CD1c-positive myeloid dendritic cell (primary cell): Measurements from ENCODE around the gene THSD7A.
A peak's percentile ranks its signal among the peaks of the same experiment; 100 is the strongest.

ENCODE experiments used
- DNase-seq: peaks from one replicate; pipeline ENCODE4 v3.0.0-alpha.2; 2016; ENCODE audit errors: extremely low spot score

THSD7A gene

DNA sequence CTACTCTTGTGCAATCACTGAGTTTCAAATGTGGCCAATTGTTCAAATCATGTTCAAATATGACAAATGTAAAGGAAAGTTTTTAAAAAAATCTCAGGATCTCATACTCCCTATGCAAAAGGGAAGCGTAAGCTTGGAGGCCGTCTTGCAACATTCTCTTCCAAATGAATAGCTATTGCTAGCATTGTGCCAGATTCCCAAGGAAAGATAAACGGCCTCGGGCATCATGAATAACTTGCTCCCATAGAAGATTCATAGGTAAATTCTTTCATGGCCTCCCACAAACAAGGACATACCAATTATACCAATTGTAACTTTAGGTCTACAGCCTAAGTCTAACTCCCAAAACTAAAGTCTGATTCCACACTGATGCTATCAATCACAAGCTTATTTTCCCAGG is 416.9 kb downstream of the THSD7A start:
- no peak for DNase-seq

DNA sequence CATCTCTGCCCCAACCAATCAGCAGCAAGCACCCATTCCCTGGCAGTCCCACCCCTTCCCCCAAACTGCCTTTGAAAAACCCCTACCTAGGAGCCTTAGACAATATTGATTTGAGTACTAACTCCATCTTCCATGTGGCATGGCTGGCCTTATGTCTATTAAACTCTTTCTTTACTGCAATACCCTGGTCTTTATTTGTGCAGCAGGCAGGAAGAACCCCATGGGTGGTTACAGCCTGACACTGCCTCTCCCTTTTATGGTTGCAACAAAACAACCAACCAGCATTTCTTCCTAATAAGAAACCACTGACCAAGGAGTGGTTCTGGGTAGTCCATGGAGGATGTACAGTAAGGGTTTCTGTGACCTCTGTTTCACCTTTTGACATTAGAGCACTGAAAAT is 418.1 kb downstream of the THSD7A start:
- no peak for DNase-seq

DNA sequence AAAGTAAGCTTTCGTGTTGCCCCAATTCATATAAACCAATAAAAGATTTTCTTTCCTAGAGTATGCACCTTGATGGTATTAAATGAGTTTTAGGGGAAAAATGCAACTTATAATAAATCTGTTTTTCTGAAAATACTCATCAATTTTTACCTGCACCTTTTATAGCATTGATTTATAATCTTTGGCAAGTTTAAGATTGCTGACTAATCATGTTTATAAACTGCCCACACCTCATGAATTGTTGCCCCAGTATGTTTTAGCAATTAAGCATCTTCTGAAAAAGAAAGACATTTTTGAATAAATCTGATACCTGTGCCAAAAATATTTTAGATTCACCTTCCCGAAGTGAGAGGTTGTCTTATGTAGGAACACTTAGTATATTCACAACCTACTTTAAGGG is 420.0 kb downstream of the THSD7A start:
- DNase-seq: no peak

DNA sequence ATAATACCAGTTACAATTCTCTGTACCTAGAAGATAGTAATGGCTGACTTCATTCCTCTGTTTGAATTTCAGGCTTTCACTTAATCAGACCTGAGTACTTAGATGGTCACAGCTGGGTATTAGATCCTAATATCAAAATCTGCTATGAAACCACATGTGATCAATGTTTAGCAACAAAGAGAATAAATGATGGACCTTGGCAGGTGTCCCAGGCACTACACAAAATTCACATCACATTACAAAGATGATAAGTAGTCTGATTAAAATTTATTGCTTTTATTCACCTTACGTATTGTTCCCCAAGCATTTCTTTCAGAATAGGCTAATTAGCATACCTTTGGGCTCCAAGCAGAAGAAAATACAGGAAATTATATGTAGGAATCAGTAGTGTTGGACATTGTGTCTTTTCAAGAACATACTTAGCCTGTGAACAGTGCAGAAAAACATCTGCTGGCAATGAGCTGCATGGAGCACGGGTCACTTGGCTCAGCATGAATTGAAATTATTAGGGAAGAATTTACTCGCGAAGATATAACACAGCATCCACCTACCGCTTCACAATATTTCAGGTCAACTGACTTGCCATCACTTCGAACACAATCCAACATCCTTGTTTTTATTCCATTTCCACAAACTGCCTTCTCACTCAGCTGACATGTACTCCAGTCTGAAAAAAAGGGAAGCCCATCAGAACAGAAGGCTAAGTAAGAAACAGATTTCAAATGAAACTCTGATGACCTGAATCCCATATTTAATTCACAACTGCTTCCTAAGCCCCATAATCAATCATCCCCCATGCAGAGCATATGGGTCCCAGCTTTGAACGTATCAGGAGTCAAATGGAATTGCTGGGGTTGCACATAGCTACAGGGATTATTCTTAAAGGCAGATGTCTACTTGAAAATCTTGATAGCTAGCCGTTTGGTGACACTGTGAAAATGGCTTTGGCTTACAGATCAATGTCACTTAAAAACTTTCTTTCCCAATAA is 421.0 kb downstream of the THSD7A start:
- DNase-seq: no peak

DNA sequence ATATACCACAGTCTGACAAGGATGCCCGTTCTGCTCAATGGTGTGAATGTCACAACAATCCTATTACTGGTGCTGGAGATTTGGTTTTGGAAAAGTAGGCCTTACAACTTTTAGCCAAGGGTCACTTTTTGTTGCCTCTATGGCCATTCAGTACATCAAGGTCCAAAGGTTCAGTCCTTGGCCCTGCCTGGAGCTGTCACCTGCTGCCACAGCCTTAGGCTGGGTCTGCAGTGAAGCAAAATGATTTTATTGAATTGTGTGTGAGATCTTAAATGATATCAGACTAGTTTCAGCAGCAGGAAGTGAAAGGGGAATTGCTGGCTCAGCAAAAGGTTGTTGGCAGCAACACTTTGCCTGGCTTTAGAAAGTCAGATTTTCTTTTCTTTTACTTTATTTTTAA is 427.6 kb downstream of the THSD7A start:
- no peak for DNase-seq

DNA sequence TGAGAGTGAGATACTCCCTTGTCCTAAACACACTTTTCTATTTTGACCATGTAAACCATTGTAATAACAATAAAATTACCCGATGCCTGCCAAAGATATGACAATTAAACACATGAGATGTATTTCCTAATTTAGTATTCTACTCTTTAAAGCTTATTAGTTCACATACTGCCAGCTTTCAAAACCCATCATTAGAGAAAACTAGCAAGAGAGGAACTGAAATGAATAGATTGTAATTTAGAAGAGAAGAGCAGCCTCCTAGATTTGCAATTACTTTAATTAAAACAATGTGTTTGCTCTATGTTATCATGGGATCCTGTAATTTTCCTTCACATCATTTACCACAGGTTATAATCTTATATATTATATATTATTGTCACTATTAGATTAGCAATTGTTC is 428.2 kb downstream of the THSD7A start:
- no peak for DNase-seq

DNA sequence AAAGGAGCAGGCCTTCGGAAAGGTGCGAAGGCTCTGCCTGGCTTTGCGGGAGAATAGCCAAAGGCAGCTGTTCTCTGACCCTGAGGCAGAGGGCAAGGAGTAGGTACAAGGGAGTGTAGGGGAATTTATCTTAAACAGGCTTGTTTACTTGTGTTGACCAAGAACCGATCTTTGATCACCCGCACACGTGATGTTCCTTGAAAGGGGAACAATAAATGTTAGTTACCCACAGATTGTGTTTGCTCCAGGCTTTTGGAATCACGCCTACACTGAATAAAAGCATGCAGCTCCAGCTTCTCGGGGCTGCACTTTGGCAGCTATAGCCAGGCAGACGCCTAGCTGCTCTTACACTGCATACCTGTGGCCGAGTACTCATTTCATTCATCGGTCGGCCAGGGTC is 437.6 kb downstream of the THSD7A start:
- no peak for DNase-seq

DNA sequence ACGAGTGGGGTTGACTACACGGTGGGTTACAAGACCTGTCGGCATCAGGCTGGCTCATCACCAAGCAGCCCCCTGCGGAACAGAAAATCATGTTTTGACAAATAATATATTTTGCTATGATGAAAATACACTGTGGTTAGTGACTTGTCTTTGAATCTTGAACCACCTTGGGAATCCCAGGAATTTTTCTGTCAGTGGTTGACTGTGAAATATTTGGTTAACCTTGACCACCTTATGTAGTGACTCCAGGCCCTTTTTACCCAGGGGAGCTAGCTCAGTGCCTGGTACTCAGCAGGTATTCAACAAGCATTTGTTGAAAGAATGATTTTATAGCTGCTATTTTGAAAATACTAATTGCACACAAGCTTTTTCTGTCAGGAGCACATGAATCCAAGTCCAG is 452.4 kb downstream of the THSD7A start:
- no peak for DNase-seq

DNA sequence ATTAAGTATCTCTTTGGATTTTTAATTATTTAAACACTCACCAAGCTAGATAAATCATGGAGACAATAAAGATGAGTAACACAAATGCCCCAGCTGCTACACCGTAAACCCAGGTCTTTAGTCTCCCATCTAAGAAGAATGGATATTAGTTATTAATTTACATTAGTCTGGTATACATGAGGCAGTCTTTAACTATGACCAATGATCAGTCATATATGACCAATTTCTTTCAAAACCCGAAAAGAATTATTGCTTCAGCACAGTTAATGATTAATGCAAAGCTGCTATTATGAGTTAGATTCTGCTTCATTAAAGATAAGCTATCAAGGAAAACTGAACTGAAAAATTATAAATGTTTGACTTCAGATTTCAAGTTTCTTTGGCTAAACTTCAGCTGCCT is 455.5 kb downstream of the THSD7A start:
- no peak for DNase-seq

DNA sequence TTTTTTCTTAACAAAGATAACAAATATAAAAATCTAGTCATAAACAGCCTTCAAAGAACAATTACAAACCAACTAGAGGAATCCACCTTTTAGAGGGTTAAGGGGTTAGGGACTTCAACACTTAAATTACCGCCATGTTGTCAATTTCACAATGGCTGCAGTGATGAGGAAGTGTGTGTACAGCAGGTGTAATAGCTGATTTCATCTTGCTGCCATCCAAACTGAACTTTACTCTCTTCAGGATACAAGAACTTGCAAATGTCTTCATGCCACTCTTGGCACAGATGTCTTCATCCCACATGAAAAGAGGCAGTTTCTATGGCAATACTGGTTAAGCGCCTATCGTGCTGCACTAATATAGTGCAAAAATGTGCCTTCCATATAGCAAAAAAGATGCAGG is 457.4 kb downstream of the THSD7A start:
- no peak for DNase-seq

DNA sequence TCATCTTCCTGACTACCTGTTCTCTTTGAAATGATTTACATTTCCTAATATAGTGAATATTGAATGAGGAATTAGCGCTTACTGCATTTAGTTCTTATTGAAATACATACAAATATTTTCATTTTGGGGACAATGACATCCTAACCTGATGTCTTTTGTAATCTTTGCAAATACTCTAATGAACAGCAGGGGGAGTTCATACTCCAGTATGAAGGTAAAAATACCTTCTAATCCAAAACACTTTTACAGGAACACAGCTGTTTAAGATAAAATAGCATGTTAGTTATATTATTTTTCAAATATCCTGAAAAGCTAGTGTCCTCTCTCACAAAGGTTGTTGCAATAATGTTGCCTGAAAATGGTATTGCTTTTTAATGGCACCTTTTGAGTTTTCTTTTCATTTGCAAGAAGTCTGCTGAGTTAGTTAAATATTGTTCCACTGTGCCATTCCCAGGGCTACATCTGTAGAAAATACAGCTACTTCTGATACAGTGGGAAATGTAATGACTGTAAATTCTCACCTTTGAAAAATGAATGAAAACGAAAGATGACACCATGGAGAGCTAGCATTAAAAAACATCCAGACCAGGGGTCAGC is 458.4 kb downstream of the THSD7A start:
- peak; percentile 10 for DNase-seq

DNA sequence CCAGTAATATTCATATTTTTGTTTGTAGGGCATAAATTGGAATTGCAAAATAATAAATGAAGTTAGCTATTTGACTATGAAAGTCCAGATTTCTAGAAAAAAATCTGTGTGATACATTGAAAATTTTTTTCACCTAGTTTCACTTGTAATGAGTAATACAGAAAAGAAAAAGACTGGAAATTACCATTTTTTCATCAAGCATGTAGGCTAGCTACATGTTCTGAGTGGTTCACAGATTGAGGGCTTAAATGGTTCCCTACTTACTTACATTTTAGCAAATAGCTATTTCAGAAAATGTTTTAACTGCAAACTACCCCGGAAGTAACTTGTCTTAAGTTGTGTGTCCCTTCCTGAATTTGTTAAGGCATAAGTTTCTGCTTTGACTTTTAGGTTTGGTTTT is 462.3 kb downstream of the THSD7A start:
- DNase-seq: no peak

DNA sequence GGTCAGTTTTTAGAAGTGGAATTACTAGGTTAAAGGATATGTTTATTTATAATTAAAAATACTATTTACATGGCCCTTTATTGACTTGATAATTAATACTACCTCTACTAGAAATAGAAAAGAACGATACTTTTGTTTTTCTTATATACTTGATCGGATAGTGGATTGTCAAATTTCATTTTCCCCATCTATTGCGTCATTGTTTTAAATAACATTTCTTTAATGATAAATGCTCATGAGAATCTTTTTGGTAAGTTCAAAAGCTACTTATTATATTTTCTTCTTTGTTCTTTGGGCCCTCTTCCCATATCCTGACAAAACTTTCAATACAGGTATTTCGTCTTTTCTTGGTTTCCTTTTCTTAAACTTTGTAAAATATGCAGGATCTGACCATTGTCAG is 465.9 kb downstream of the THSD7A start:
- no peak for DNase-seq

DNA sequence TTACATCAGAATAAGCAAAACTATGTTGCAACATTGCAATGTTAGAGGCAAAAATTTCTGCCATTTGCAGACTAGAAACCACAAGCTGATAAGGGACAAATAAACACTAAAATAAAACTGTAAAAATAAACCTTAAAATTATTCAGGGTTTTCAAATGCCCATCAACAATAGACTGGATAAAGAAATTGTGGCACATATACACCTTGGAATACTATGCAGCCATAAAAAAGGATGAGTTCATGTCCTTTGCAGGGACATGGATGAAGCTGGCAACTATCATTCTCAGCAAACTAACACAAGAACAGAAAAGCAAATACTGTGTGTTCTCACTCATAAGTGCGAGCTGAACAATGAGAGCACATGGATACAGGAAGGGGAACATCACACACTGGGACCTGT is 473.4 kb downstream of the THSD7A start:
- DNase-seq: no peak

DNA sequence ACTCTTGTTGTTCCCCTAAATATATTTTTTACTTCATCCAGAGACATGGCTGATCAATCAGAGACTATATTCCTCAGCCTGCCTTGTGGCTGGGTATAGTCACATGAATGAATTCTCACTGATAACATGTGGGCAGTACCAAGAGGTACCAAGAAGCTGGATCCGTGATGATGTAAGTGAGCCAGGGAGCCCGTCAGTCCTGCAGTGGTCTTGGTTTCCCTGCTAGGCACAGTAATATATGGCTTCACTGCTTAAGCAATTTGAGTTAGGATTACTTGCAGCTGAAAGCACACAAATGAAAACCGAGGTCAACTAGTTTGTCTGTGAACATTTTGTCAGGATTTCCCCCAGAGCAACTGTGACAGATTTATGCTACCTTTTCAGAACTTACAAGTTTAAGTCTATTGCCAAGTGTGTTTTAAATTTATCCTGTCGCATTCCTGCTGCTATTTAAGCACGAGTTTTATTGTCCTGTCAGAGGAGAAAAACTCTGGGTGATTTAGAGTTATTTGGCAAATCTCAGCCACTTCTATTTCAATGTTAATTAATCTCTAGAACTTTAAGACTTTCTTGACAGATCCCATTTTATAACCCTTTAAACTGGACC is 476.5 kb downstream of the THSD7A start:
- DNase-seq: no peak

DNA sequence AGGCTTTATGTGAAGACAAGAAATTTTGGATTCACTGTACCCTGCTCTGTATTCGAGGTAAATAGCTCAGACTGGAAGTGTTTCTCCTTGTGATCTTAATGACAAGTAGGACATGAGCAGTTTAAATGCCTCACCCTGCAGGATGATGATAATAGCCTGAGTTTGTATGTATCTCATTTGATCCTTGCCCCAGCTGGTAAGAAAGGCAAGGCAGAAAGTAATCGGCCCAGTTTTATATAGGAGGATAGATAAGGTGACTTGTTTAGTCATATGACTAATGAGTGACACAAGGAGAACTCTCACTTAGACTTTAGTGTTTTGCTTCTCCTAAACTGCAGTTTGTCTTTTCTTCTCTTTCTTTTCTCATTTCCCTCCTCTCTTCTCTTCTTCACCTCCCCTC is 485.7 kb downstream of the THSD7A start:
- DNase-seq: no peak

DNA sequence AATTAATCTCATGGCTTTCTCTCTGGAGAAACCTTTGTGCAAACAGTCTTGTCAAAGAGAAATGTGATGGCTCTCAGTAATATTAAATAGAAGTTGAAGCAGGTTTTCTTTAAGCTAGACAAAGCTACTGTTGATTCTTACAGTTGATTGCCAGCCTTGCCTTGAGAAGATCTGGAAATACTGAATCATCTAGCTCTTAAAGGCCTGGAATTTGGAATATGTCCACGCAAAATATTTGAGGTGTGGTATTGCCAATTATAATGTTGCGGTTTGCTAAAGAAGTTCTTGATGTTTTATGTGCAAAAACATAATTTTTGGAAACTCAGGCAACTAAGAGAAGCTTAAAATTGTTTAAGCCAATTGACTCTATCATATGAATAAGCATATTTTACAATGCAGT is 486.4 kb downstream of the THSD7A start:
- DNase-seq: no peak

DNA sequence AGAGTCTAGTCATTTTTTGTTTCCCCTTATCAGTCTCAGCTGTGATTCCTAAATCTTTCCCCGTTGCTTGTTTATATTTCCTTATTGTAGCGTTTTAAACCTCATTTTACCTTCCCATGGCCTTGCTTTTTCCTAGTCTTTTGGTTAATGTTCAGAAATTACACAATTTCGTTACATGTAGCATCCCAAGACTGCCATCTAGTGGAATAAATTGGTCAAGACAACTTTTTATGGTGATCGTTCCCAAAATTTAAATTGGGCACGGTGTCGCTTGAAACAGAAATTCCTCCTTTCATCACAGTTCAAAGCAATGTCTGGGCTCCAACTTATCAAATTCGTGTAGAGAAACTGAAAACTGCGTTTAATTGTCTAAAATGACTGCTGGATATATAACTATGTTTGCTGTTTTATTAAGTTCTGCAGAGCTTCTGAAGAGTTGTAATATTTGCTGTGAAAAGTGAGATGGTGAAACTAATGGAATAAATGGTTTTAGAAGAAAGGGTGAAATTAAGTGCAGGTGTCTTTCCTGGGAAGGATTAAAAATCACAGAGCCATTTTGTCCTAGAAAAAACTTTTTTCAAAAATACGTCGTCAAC is 488.1 kb downstream of the THSD7A start:
- peak; percentile 67 for DNase-seq

DNA sequence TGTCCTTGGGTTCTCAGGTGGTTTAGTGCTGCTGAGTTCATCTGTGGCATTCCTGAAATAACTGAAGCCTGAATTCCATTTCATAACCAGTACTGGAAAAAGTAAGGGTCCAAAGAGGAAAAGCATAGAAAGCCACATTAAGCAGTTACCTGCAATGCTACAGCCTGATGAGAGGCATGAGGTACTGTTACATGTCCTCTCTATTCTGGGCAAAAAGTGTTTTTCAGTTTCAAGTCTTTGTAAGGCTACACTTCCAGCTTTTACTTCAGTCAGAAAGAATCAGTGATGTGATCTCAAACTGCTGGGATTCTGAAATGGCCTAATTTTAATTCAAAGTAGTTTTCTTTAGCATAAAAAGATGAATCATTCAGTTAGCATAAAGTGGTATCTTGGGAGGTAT is 488.9 kb downstream of the THSD7A start:
- no peak for DNase-seq

DNA sequence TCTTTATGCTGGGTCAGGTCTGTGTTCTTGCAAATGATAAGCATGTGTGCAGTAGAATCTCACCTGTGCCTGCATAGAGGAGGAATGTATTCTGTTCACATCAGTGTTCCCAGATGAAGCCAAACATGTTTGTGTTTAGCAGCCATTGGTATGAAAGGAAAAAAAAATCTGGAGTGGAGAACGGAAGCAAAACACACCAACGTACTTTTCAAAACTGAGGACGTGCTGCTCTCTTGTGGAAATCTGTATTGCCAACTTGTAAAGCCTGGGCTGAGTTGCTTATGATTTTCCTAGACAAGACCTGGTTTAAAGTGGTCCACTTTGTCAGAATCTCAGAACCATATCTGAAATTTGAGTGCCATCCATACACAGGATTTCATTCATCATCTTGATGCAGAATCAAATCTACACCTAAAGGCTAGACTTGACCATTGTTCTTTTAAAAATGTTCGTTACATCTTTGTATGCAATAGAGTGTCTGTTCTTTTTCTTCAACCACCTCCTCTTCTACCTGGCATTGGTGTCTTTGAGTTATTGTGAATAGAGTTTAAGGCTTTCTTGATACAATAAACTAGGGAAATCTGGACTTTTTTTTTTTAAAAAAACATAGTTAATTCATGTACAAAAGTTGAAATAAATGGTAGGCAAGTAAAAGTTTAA is 490.6 kb downstream of the THSD7A start:
- no peak for DNase-seq

DNA sequence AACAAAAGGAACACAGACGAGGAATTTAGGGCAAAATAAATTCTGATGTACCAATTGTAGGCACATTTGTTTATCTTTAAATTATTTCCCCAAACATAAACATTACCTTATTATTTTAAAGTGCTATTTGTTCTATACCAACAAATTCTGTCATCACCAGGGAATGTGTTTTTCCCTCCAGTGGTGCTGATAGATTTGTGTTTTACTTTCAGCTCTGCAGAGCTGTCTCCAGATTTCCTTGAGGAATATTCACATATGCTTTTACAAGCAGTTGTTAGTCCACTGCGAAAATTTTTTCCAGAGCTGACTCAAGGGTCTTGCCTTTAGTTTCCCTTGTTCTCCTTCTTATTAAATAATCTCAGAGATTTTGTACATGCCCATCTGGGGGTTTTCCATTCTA is 495.6 kb downstream of the THSD7A start:
- DNase-seq: no peak

DNA sequence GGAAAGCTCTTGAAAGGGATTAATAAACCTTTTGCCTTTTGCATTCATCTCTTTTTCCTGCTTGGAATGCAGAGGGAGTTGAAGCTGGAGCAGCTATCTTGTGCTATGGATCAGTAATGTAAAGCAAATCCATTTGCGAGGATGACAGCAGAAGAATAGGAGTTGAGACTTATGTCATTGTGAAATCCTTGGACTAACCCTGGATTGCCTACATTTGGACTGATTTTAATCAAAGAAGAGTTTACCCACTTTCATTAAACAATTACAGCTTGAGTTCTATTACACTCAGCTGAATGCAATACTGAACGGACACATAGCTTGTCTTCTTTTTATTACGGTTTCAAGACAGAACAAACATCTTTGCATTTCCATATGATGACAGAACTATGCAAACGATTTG is 496.1 kb downstream of the THSD7A start:
- DNase-seq: no peak
